GOT3 (cell line): ENCODE data around the gene VCL.
"Not testable (repeated sequence)": the region's sequence is repeated elsewhere in the genome, so short reads cannot be mapped to it uniquely, and the experiment has no call there.

ENCODE experiments used
- DNase-seq: peaks from one replicate; lab custom pipeline; 2025; ENCODE audit warnings: mixed read lengths; lab: John Stamatoyannopoulos, UW

Gene VCL

GRCh38 chr10:74040200-74041126 lies 42.5 kb downstream of the VCL start:
- no peak for DNase-seq

GRCh38 chr10:74044419-74044818 lies 46.5 kb downstream of the VCL start:
- no peak for DNase-seq

GRCh38 chr10:74047304-74047703 lies 49.4 kb downstream of the VCL start:
- DNase-seq: no peak

GRCh38 chr10:74047871-74048270 lies 50.0 kb downstream of the VCL start:
- no peak for DNase-seq

GRCh38 chr10:74048433-74048832 lies 50.5 kb downstream of the VCL start:
- DNase-seq: no peak

- DNase-seq: no peak
Measured at GRCh38 chr10:74049955-74050354, 52.0 kb downstream of the VCL start.

- DNase-seq: no peak
Measured at GRCh38 chr10:74050653-74051052, 52.7 kb downstream of the VCL start.

- no peak for DNase-seq
Measured at GRCh38 chr10:74051736-74052342, 53.9 kb downstream of the VCL start.

GRCh38 chr10:74052994-74053393 lies 55.1 kb downstream of the VCL start:
- no peak for DNase-seq

GRCh38 chr10:74055383-74056049 lies 57.6 kb downstream of the VCL start:
- no peak for DNase-seq

GRCh38 chr10:74056050-74056818 lies 58.3 kb downstream of the VCL start:
- DNase-seq: no peak

- no peak for DNase-seq
Measured at GRCh38 chr10:74058071-74058470, 60.2 kb downstream of the VCL start.

- no peak for DNase-seq
Measured at GRCh38 chr10:74058658-74059057, 60.7 kb downstream of the VCL start.

- DNase-seq: no peak
Measured at GRCh38 chr10:74061104-74061503, 63.2 kb downstream of the VCL start.

GRCh38 chr10:74061978-74062377 lies 64.1 kb downstream of the VCL start:
- not testable (repeated sequence) for DNase-seq

- DNase-seq: no peak
Measured at GRCh38 chr10:74063256-74063655, 65.3 kb downstream of the VCL start.

- DNase-seq: no peak
Measured at GRCh38 chr10:74067373-74068352, 69.7 kb downstream of the VCL start.

- no peak for DNase-seq
Measured at GRCh38 chr10:74071157-74071556, 73.2 kb downstream of the VCL start.

- no peak for DNase-seq
Measured at GRCh38 chr10:74072503-74072902, 74.6 kb downstream of the VCL start.

GRCh38 chr10:74075906-74076305 lies 78.0 kb downstream of the VCL start:
- DNase-seq: no peak

- no peak for DNase-seq
Measured at GRCh38 chr10:74076961-74077360, 79.0 kb downstream of the VCL start.
